SK-N-MC (cell line): ENCODE results near the gene C11orf21.

ENCODE experiments used
- EZH2 ChIP-seq: fragments of 200-600 bp; sonication (generic); IDR thresholded peaks from one replicate; pipeline ENCODE4 v1.6.1; 2017; ENCODE audit warnings: antibody characterized with exemption
- FOXP2 ChIP-seq: optimal IDR thresholded peaks from 2 replicates; pipeline ENCODE3; 2011; ENCODE audit warnings: mild to moderate bottlenecking, moderate library complexity; ENCODE audit not compliant: insufficient read depth; ENCODE audit errors: extremely low read length, control extremely low read depth
- POLR2AphosphoS5 ChIP-seq: IDR thresholded peaks from 2 replicates; pipeline ENCODE4 v1.6.1; 2012; ENCODE audit warnings: mild to moderate bottlenecking, low read depth, low read length, borderline replicate concordance

DNA sequence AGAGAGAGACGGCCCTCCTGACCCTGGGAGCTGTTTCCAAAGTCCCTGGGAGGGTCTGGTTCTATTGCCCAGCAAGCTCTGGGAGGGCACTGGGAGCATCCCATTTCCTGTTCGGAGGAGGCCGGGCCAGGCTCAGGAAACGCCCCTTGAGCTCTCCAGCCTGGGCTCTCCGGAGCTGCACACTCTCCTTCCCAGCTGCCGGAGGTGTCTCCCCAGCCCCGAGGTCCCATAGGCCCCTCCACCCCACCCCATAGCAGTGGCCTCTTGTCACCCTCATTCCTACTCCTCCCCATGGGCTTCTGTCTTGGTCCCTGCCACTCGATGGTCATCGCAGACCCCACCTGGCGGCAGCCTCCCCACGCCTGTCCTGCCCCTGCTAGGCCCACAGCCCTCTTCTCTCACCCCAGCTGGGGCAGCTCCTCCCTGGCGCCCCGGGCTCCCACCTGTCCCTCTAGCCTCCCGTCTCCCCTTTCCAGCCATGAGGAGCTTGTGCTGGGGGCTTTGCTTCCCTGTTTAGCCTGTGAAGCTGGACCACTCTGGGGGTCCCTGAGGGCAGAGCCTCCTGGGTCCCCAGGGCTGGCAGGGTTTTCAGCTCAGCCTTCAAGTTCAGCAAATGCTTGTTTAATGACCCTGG is 2.9 kb upstream of the C11orf21 start:
- no peak for TF ChIP-seq POLR2AphosphoS5
- no peak for TF ChIP-seq EZH2
- no peak for TF ChIP-seq FOXP2
